NT2/D1 (cell line): Measurements from ENCODE around the gene GPS1.

Experiments used
- SUZ12 ChIP-seq: IDR thresholded peaks from 2 replicates; pipeline ENCODE4 v1.6.1; 2011; ENCODE audit not compliant: insufficient read length, insufficient read depth; ENCODE audit errors: extremely low read depth
- YY1 ChIP-seq: IDR thresholded peaks from 2 replicates; pipeline ENCODE4 v1.6.1; 2011; ENCODE audit not compliant: insufficient read length, insufficient read depth

DNA sequence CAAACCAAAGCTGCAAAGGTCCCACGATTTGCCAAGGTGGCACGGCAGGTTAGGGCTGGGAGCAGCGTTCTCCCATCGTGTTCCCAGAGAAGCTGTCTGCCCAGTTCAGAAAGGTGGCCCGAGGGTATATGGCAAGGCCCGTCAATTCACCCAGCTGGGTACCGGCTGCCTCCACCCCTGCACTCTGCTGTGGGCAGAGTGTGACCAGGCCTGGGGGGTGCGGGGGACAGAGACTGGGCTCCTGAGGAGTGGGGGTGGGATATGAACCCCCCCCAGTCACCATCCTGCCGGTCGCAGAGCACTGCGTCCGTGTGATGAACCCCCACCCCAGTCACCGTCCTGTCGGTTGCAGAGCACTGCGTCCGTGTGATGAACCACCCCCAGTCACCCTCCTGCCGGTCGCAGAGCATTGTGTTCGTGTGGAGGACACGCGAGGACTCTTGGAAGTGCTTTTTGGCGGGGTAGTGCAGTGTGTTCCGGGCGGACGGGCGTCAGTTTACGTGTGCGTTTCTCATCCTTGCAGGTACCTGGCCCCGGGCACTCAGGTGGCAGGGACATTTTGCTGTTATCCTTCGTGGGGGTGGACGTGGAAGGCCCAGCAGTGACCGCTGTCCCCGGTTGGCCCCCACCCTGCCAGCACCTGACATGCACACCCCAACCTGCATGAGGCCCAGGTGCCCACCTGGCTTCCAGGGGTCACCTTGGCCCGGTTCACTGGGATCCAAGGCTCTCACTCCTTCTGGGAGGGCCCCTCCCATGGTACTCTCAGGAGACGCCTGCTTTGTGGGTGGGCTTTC lies 49.0 kb downstream of the GPS1 start:
- TF ChIP-seq YY1 (no peak), SUZ12 (no peak)
